B cell (primary cell): Measurements from ENCODE around the gene PLAC9. TPM values are rescaled to one million over a fixed set of nuclear protein-coding genes. Genes with fewer than 3 reads are reported as not detected.

Source experiments
- ATAC-seq: fragments of 200-7000 bp; cut with Tn5 transposase; one replicate; pipeline ENCODE4 v1.10.0; 2021; ENCODE audit warnings: low read depth, mild to moderate bottlenecking, moderate number of reproducible peaks, moderate library complexity
- CTCF ChIA-PET: fragments of 350-600 bp; sonication (Branson Sonifier 250); formaldehyde crosslinking; loops from one replicate; lab custom pipeline; 2021; ENCODE audit warnings: antibody characterized with exemption, inconsistent platforms; lab: Charles Lee
- POLR2A ChIA-PET: fragments of 350-600 bp; sonication (Branson Sonifier 250); formaldehyde crosslinking; loops from one replicate; lab custom pipeline; 2021; ENCODE audit warnings: antibody characterized with exemption; lab: Charles Lee
- DNase-seq: peaks from one replicate; pipeline ENCODE4 v3.0.0; 2013
- H2AFZ ChIP-seq: 2 replicates; pipeline ENCODE4 v1.6.1; 2012; ENCODE audit warnings: mild to moderate bottlenecking, low read depth, low read length; ENCODE audit not compliant: insufficient read depth, poor library complexity, severe bottlenecking
- H3K27ac ChIP-seq, 2 donors: 1 replicate in 1 of 2; 2 replicates in 1 of 2; pipeline ENCODE4 v1.5.1; 2012 to 2013; ENCODE audit warnings: low read length in 2 of 2, mild to moderate bottlenecking in 2 of 2, moderate library complexity in 1 of 2
- H3K27me3 ChIP-seq, 4 experiments: fragments of 200-600 bp in 1 of 4; sonication (generic) in 1 of 4; replicated peaks in 1 of 4; 1 replicate in 2 of 4; 2 replicates in 2 of 4; pipeline versions ENCODE4 v1.6.1 to v1.7.0; 2013 to 2016; ENCODE audit warnings: low read length in 3 of 4, mild to moderate bottlenecking in 2 of 4, mixed read lengths in 1 of 4, moderate library complexity in 1 of 4; ENCODE audit not compliant: insufficient read depth in 4 of 4, control insufficient read depth in 3 of 4; ENCODE audit errors: control extremely low read depth in 1 of 4
- H3K36me3 ChIP-seq, 2 experiments: replicated peaks in 1 of 2; 1 replicate in 1 of 2; 2 replicates in 1 of 2; pipeline versions ENCODE4 v1.6.1 to v1.7.1; 2013; ENCODE audit warnings: low read length in 1 of 2; ENCODE audit not compliant: insufficient read depth in 2 of 2, control insufficient read depth in 1 of 2; ENCODE audit errors: control extremely low read depth in 1 of 2, extremely low read depth in 1 of 2
- H3K4me1 ChIP-seq, 2 donors: fragments of 200-600 bp in 1 of 2; sonication (generic) in 1 of 2; 1 replicate in 1 of 2; 2 replicates in 1 of 2; pipeline versions ENCODE4 v1.5.1 to v1.6.1; 2013 to 2017; ENCODE audit warnings: low read length in 2 of 2; ENCODE audit not compliant: control insufficient read depth in 2 of 2, insufficient read depth in 2 of 2
- H3K4me2 ChIP-seq: replicated peaks from 2 replicates; pipeline ENCODE3; 2012; ENCODE audit warnings: mild to moderate bottlenecking, low read depth, low read length; ENCODE audit not compliant: poor library complexity, severe bottlenecking
- H3K4me3 ChIP-seq, 5 experiments: fragments of 200-600 bp in 1 of 5; sonication (generic) in 1 of 5; 1 replicate in 3 of 5; 2 replicates in 2 of 5; pipeline versions ENCODE4 v1.5.1 to v1.7.0; 2011 to 2016; ENCODE audit warnings: low read length in 4 of 5, mild to moderate bottlenecking in 4 of 5, low read depth in 2 of 5, control low read depth in 1 of 5, moderate library complexity in 1 of 5; ENCODE audit not compliant: insufficient read depth in 1 of 5; ENCODE audit errors: control extremely low read depth in 1 of 5, extremely low read depth in 1 of 5
- H3K79me2 ChIP-seq: fragments of 200-600 bp; sonication (generic); one replicate; pipeline ENCODE4 v1.6.0; 2016; ENCODE audit warnings: low read length; ENCODE audit not compliant: control insufficient read depth, insufficient read depth
- H3K9ac ChIP-seq: fragments of 200-600 bp; sonication (generic); 2 replicates; pipeline ENCODE4 v1.6.1; 2017; ENCODE audit warnings: mild to moderate bottlenecking, low read length, moderate library complexity
- H3K9me3 ChIP-seq, 3 donors: one replicate each; pipeline versions ENCODE4 v1.6.1 to v1.7.1; 2013; ENCODE audit warnings: low read length in 2 of 3; ENCODE audit not compliant: control insufficient read depth in 2 of 3, insufficient read depth in 1 of 3; ENCODE audit errors: control extremely low read depth in 1 of 3
- H4K20me1 ChIP-seq: 2 replicates; pipeline ENCODE4 v1.6.0; 2012; ENCODE audit warnings: mild to moderate bottlenecking, low read length; ENCODE audit not compliant: insufficient read depth, control insufficient read depth, poor library complexity, severe bottlenecking
- H3K27ac Mint-ChIP-seq: one replicate; pipeline ENCODE4 v1.8.0; 2021; ENCODE audit warnings: mixed read lengths
- H3K27me3 Mint-ChIP-seq: one replicate; pipeline ENCODE4 v1.8.0; 2021; ENCODE audit warnings: mixed read lengths
- H3K4me1 Mint-ChIP-seq: one replicate; pipeline ENCODE4 v1.8.0; 2021; ENCODE audit warnings: mixed read lengths
- H3K4me3 Mint-ChIP-seq: one replicate; pipeline ENCODE4 v1.8.0; 2021; ENCODE audit warnings: mixed read lengths
- H3K9me3 Mint-ChIP-seq: one replicate; pipeline ENCODE4 v1.8.0; 2022; ENCODE audit warnings: mixed read lengths; ENCODE audit not compliant: insufficient read depth
- CTCF ChIP-seq: fragments of 200-600 bp; IDR thresholded peaks from one replicate; pipeline ENCODE4 v1.8.0; 2022; ENCODE audit warnings: antibody characterized with exemption, mild to moderate bottlenecking
- EZH2 ChIP-seq: IDR thresholded peaks from 2 replicates; pipeline ENCODE4 v1.6.1; 2012; ENCODE audit warnings: borderline replicate concordance, low read depth, mild to moderate bottlenecking, moderate library complexity, low read length; ENCODE audit not compliant: insufficient read depth, poor library complexity, severe bottlenecking
- WGBS: methylation state at CpG from one replicate; pipeline ENCODE4 v1.1.5; 2013; ENCODE audit warnings: missing lambda C conversion rate; ENCODE audit not compliant: insufficient coverage; 5-methylcytosine and 5-hydroxymethylcytosine counted together
- intact Hi-C: fragments of 100-400 bp; cut with micrococcal nuclease; formaldehyde crosslinking; loops from one replicate; pipeline ENCODE4 v1.10.0; 2022
- polyA minus RNA-seq: library from RNA; depleted of rRNA, polyadenylated mRNA; stranded (reverse); fragments of >200 nt; gene quantifications from 2 replicates; pipeline ENCODE4 v1.2.3, GENCODE V29; 2012
- polyA plus RNA-seq: library from polyadenylated mRNA; depleted of rRNA; stranded (reverse); fragments of >200 nt; gene quantifications from 2 replicates; pipeline ENCODE4 v1.2.3, GENCODE V29; 2012
- total RNA-seq, 2 donors: library from RNA; stranded (reverse); fragments of 120-200 nt in 1 of 2; gene quantifications; 1 replicate in 1 of 2; 2 replicates in 1 of 2; pipeline versions ENCODE4 v1.2.3 to v1.2.4, GENCODE V29; 2013 to 2022

PLAC9 gene
- total RNA-seq (not detected in 2 replicates), polyA plus RNA-seq (not detected in 2 replicates), polyA minus RNA-seq (not detected in 2 replicates)
- 2.3 TPM for total RNA-seq (2013)

- H4K20me1 ChIP-seq = no peaks in the 10 kb centered on the region
- no peak within 1 kb of the TSS for H3K27ac ChIP-seq
- no peaks in the 10 kb centered on the region for H3K36me3 ChIP-seq
- DNase-seq (no peak), ATAC-seq (no peak)
- Mint-ChIP-seq H3K27ac (no peak within 1 kb of the TSS), H3K4me3 (no peak within 1 kb of the TSS), H3K27me3 (peaks cover 23% of the 10 kb centered on the region), H3K9me3 (no peaks in the 10 kb centered on the region), H3K4me1 (peaks cover 3% of the 10 kb centered on the region)
- TF ChIP-seq EZH2 = peak; percentile 24
- TF ChIP-seq CTCF = no peak
- H3K79me2 ChIP-seq = no peaks in the 10 kb centered on the region
- ChIA-PET CTCF (no interaction called here), POLR2A (no interaction called here)
- H2AFZ ChIP-seq = peak within 1 kb of the TSS; percentile 28
- no peak within 1 kb of the TSS for H3K9ac ChIP-seq
- no peak within 1 kb of the TSS for H3K4me3 ChIP-seq
- 7% methylated on average over 57 of the region's 58 CpGs for WGBS
- peaks cover 0 to 20% (median 5%) of the 10 kb centered on the region in 4 experiments for H3K27me3 ChIP-seq
- H3K9me3 ChIP-seq = no peaks in the 10 kb centered on the region
- H3K4me1 ChIP-seq = peaks cover 0 to 6% of the 10 kb centered on the region in 2 donors
- intact Hi-C loops = no loop called here
- no peak within 1 kb of the TSS for H3K4me2 ChIP-seq
Measured at GRCh38 chr10:80132299-80133139, at the start of gene PLAC9. Gene PLAC9 (plus strand): TSS chr10:80132730. CDS start chr10:80132763, 33 bp downstream.

- Mint-ChIP-seq H3K4me3 (no peak overlapping the region), H3K9me3 (no peaks in the 10 kb centered on the region), H3K4me1 (no peaks in the 10 kb centered on the region), H3K27ac (no peak overlapping the region), H3K27me3 (no peaks in the 10 kb centered on the region)
- Histone ChIP-seq H3K4me1 (no peaks in the 10 kb centered on the region), H3K27ac (no peak overlapping the region), H3K79me2 (no peaks in the 10 kb centered on the region), H3K4me2 (no peak overlapping the region), H3K9ac (no peak overlapping the region), H2AFZ (no peak overlapping the region), H3K27me3 (no peaks in the 10 kb centered on the region), H3K9me3 (no peaks in the 10 kb centered on the region), H4K20me1 (no peaks in the 10 kb centered on the region), H3K4me3 (no peak overlapping the region), H3K36me3 (peaks cover 0 to 2% of the 10 kb centered on the region in 2 experiments)
- ChIA-PET CTCF (no interaction called here), POLR2A (no interaction called here)
- no peak for DNase-seq
- no peak for TF ChIP-seq CTCF
- no peak for TF ChIP-seq EZH2
- no peak for ATAC-seq
- intact Hi-C loops = no loop called here
- no CpG with 5 or more reads among the region's 2 CpGs for WGBS
Measured at GRCh38 chr10:80090121-80090520, 42.4 kb upstream of the PLAC9 start.
